HepG2 (cell line): ENCODE results near the gene DNMT3B. TPM values are rescaled to one million over a fixed set of nuclear protein-coding genes. Genes with fewer than 3 reads are reported as not detected.

Experiments
- CBFB ChIP-seq: sonication (generic); formaldehyde crosslinking; IDR thresholded peaks from 2 replicates; pipeline ENCODE4 v1.4.0; 2020; ENCODE audit warnings: missing genetic modification reagents
- CHD4 ChIP-seq: fragments of 200-600 bp; sonication (generic); IDR thresholded peaks from 2 replicates; pipeline ENCODE4 v1.7.0; 2017; ENCODE audit warnings: mild to moderate bottlenecking, low read length, borderline replicate concordance
- HIC2 ChIP-seq: sonication (generic); formaldehyde crosslinking; IDR thresholded peaks from 2 replicates; pipeline ENCODE4 v1.9.0; 2022; ENCODE audit warnings: low read depth, missing genetic modification reagents
- KDM3A ChIP-seq: IDR thresholded peaks from 2 replicates; pipeline ENCODE4 v1.6.1; 2018; ENCODE audit warnings: low read depth, missing compliant biosample characterization
- KMT2A ChIP-seq: sonication (generic); formaldehyde crosslinking; IDR thresholded peaks from 2 replicates; pipeline ENCODE4 v1.4.0; 2020; ENCODE audit warnings: missing genetic modification reagents
- MAX ChIP-seq: IDR thresholded peaks from 2 replicates; pipeline ENCODE4 v1.6.1; 2012; ENCODE audit warnings: inconsistent platforms
- MED13 ChIP-seq: sonication (generic); formaldehyde crosslinking; IDR thresholded peaks from 2 replicates; pipeline ENCODE4 v1.5.0; 2020; ENCODE audit warnings: missing genetic modification reagents
- MYC ChIP-seq: sonication (generic); formaldehyde crosslinking; IDR thresholded peaks from 2 replicates; pipeline ENCODE4 v1.9.0; 2021; ENCODE audit warnings: missing genetic modification reagents, borderline replicate concordance
- SCMH1 ChIP-seq: sonication (generic); formaldehyde crosslinking; IDR thresholded peaks from 2 replicates; pipeline ENCODE4 v1.9.0; 2021; ENCODE audit warnings: missing genetic modification reagents, mild to moderate bottlenecking, borderline replicate concordance
- ZBED4 ChIP-seq: sonication (generic); formaldehyde crosslinking; IDR thresholded peaks from 2 replicates; pipeline ENCODE4 v1.4.0; 2020; ENCODE audit warnings: missing genetic modification reagents, borderline replicate concordance
- ZNF142 ChIP-seq: sonication (generic); formaldehyde crosslinking; IDR thresholded peaks from 2 replicates; pipeline ENCODE4 v1.4.0; 2020; ENCODE audit warnings: missing genetic modification reagents
- ZNF451 ChIP-seq: sonication (generic); formaldehyde crosslinking; IDR thresholded peaks from 2 replicates; pipeline ENCODE4 v1.5.0; 2020; ENCODE audit warnings: mild to moderate bottlenecking, missing genetic modification reagents
- ZNF563 ChIP-seq: sonication (generic); formaldehyde crosslinking; IDR thresholded peaks from 2 replicates; pipeline ENCODE4 v1.8.0; 2022; ENCODE audit warnings: mild to moderate bottlenecking, moderate library complexity, missing genetic modification reagents
- ZNF740 ChIP-seq: sonication (generic); formaldehyde crosslinking; IDR thresholded peaks from 2 replicates; pipeline ENCODE4 v1.4.0; 2020; ENCODE audit warnings: missing genetic modification reagents
- ZNF749 ChIP-seq: sonication (generic); formaldehyde crosslinking; IDR thresholded peaks from 2 replicates; pipeline ENCODE4 v1.8.0; 2022; ENCODE audit warnings: mild to moderate bottlenecking, missing genetic modification reagents, moderate library complexity, borderline replicate concordance
- ZNF883 ChIP-seq: sonication (generic); formaldehyde crosslinking; IDR thresholded peaks from 2 replicates; pipeline ENCODE4 v1.5.1; 2020; ENCODE audit warnings: mild to moderate bottlenecking, missing genetic modification reagents; ENCODE audit errors: not compliant biosample characterization
- polyA plus RNA-seq, 8 experiments: library from polyadenylated mRNA; depleted of rRNA in 3 of 8; stranded (reverse) in 7 of 8; unstranded in 1 of 8; fragments of >200 nt; fragmentation: Illumina TruSeq in 4 of 8; extraction: Trizol in 4 of 8; gene quantifications; 2 replicates each; pipeline versions ENCODE4 v1.2.1 to v1.2.3, GENCODE V29; 2011 to 2016; ENCODE audit warnings: low read depth in 4 of 8, missing spikeins in 1 of 8, mixed read lengths in 1 of 8; ENCODE audit not compliant: insufficient read depth in 1 of 8
- total RNA-seq, 5 experiments: library from RNA; depleted of rRNA; stranded (reverse); fragments of >200 nt; fragmentation: Illumina TruSeq; extraction: Trizol; gene quantifications; 2 replicates each; pipeline ENCODE4 v1.2.3, GENCODE V29; 2016; ENCODE audit warnings: low read depth in 1 of 5

The DNMT3B gene
- total and polyA plus RNA-seq, 2 of the 13 experiments (the other 11 are each of a cell fraction or from before 2014, with no cell fraction given) = 3.8 to 13.9 TPM

- TF ChIP-seq ZNF740 (CRISPR knock-in tag) (peak; percentile 83), MAX (peak; percentile 75), MED13 (CRISPR knock-in tag) (peak; percentile 77; the same call in 1 of the 2 replicates), SCMH1 (CRISPR knock-in tag) (no peak), MYC (peak; percentile 37; the same call in 1 of the 2 replicates), ZNF749 (0 out of 2 replicates have a peak, but pooled peaks have one; percentile 39), KDM3A (peak; percentile 79; the same call in 1 of the 2 replicates), ZNF451 (CRISPR knock-in tag) (peak; percentile 92), CBFB (CRISPR knock-in tag) (peak; percentile 67; the same call in 1 of the 2 replicates), ZNF883 (CRISPR knock-in tag) (peak; percentile 42), ZNF142 (peak; percentile 81; the same call in 1 of the 2 replicates), ZBED4 (CRISPR knock-in tag) (peak; percentile 28; the same call in 1 of the 2 replicates), HIC2 (CRISPR knock-in tag) (peak; percentile 31; the same call in 1 of the 2 replicates), CHD4 (peak; percentile 81), ZNF563 (CRISPR knock-in tag) (peak; percentile 83), KMT2A (peak; percentile 82)
These were observed 18.7 kb upstream of the DNMT3B start, which contains the start of gene COMMD7 (continued) for GRCh38 chr20:32743237-32744112.
